Measurements from ENCODE around the gene COBL. TPM values are rescaled to one million over a fixed set of nuclear protein-coding genes. Genes with fewer than 3 reads are reported as not detected.

COBL gene
- polyA plus RNA-seq, 1 donor (not counting 4 experiments of a cell fraction or from before 2014, with no cell fraction given): 4.5 TPM

GRCh38 chr7:51158742-51159445 lies 157.7 kb downstream of the COBL start:
- Histone ChIP-seq H3K4me3 (ENCODE audit: control insufficient read depth in 2 of 3, extremely low read depth in 1 of 3, insufficient read depth in 2 of 3, low read depth in 1 of 3, low read length in 3 of 3) (no peak overlapping the region), H3K9me1 (ENCODE audit: control insufficient read depth, extremely low read depth, insufficient read depth, low read length) (no peaks in the 10 kb centered on the region), H3K36me3 (ENCODE audit: control insufficient read depth in 2 of 2, extremely low read depth in 1 of 2, insufficient read depth in 2 of 2, low read length in 2 of 2) (no peaks in the 10 kb centered on the region), H3K4me2 (ENCODE audit: control insufficient read depth, extremely low read depth, insufficient read depth, low read depth, low read length) (no peak overlapping the region), H3K27ac (ENCODE audit: control insufficient read depth, insufficient read depth, low read length) (no peak overlapping the region), H2AFZ (ENCODE audit: control insufficient read depth, low read length) (no peak overlapping the region), H3K27me3 (ENCODE audit: control insufficient read depth, extremely low read depth, insufficient read depth, low read length) (no peaks in the 10 kb centered on the region), H3K79me2 (ENCODE audit: control insufficient read depth, insufficient read depth, low read length) (no peaks in the 10 kb centered on the region), H3K4me1 (ENCODE audit: control insufficient read depth, extremely low read depth, insufficient read depth, low read length) (no peaks in the 10 kb centered on the region), H4K20me1 (ENCODE audit: control insufficient read depth, extremely low read depth, insufficient read depth, low read length) (no peaks in the 10 kb centered on the region), H3K9ac (ENCODE audit: control insufficient read depth, extremely low read depth, insufficient read depth, low read length) (no peak overlapping the region), H3K9me3 (ENCODE audit: control insufficient read depth, low read depth, low read length) (no peaks in the 10 kb centered on the region)
- TF ChIP-seq, protein P1, sequence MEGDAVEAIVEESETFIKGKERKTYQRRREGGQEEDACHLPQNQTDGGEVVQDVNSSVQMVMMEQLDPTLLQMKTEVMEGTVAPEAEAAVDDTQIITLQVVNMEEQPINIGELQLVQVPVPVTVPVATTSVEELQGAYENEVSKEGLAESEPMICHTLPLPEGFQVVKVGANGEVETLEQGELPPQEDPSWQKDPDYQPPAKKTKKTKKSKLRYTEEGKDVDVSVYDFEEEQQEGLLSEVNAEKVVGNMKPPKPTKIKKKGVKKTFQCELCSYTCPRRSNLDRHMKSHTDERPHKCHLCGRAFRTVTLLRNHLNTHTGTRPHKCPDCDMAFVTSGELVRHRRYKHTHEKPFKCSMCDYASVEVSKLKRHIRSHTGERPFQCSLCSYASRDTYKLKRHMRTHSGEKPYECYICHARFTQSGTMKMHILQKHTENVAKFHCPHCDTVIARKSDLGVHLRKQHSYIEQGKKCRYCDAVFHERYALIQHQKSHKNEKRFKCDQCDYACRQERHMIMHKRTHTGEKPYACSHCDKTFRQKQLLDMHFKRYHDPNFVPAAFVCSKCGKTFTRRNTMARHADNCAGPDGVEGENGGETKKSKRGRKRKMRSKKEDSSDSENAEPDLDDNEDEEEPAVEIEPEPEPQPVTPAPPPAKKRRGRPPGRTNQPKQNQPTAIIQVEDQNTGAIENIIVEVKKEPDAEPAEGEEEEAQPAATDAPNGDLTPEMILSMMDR (optimal IDR thresholded peaks at IDR 0.05 in 1 of 3, IDR thresholded peaks at IDR 0.05 in 1 of 3, conservative IDR thresholded peaks at IDR 0.05 in 1 of 3; ENCODE audit: extremely low read depth in 1 of 3, insufficient read depth in 2 of 3, low read length in 3 of 3): no peak
- no peak for TF ChIP-seq EZH2 (IDR thresholded peaks at IDR 0.05; ENCODE audit: low read length)
- DNase-seq (ENCODE audit: low read depth, low spot score) (no peak), FAIRE-seq (no peak)
- dilution Hi-C loops (cut with MboI; ENCODE audit: extremely low pct_ligation_motif_present, low sequenced_read_pairs): no loop called here

DNA sequence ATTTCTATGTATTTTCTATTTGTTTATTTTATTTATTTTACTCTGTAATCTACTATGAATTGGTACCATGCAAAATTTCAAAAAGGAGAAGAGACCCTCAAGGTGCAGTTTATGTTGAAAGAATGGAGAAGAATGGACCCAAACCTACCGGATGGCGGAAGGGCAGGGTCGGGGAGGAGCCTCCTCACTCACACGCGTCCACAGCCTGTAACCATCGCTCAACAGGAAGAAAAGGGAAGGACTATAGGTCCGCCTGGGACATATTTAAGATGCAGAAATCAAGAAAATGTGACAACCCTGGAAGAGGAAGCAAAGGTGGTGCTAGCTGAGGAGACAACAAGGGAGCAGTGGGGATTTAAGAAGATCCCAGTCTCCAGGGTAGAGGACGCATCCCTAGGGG lies 158.4 kb downstream of the COBL start:
- dilution Hi-C loops (cut with MboI; ENCODE audit: extremely low pct_ligation_motif_present, low sequenced_read_pairs): no loop called here
- Histone ChIP-seq H3K27ac (ENCODE audit: control insufficient read depth, insufficient read depth, low read length) (no peak overlapping the region), H3K4me1 (ENCODE audit: control insufficient read depth, extremely low read depth, insufficient read depth, low read length) (no peaks in the 10 kb centered on the region), H2AFZ (ENCODE audit: control insufficient read depth, low read length) (no peak overlapping the region), H3K4me3 (ENCODE audit: control insufficient read depth in 2 of 3, extremely low read depth in 1 of 3, insufficient read depth in 2 of 3, low read depth in 1 of 3, low read length in 3 of 3) (no peak overlapping the region), H3K9me3 (ENCODE audit: control insufficient read depth, low read depth, low read length) (no peaks in the 10 kb centered on the region), H3K79me2 (ENCODE audit: control insufficient read depth, insufficient read depth, low read length) (no peaks in the 10 kb centered on the region), H3K4me2 (ENCODE audit: control insufficient read depth, extremely low read depth, insufficient read depth, low read depth, low read length) (no peak overlapping the region), H3K36me3 (ENCODE audit: control insufficient read depth in 2 of 2, extremely low read depth in 1 of 2, insufficient read depth in 2 of 2, low read length in 2 of 2) (no peaks in the 10 kb centered on the region), H3K9me1 (ENCODE audit: control insufficient read depth, extremely low read depth, insufficient read depth, low read length) (no peaks in the 10 kb centered on the region), H4K20me1 (ENCODE audit: control insufficient read depth, extremely low read depth, insufficient read depth, low read length) (no peaks in the 10 kb centered on the region), H3K27me3 (ENCODE audit: control insufficient read depth, extremely low read depth, insufficient read depth, low read length) (no peaks in the 10 kb centered on the region), H3K9ac (ENCODE audit: control insufficient read depth, extremely low read depth, insufficient read depth, low read length) (no peak overlapping the region)
- TF ChIP-seq, protein P1 (optimal IDR thresholded peaks at IDR 0.05 in 1 of 3, IDR thresholded peaks at IDR 0.05 in 1 of 3, conservative IDR thresholded peaks at IDR 0.05 in 1 of 3; ENCODE audit: extremely low read depth in 1 of 3, insufficient read depth in 2 of 3, low read length in 3 of 3): no peak
- TF ChIP-seq EZH2 (IDR thresholded peaks at IDR 0.05; ENCODE audit: low read length): no peak
- FAIRE-seq (no peak), DNase-seq (ENCODE audit: low read depth, low spot score) (no peak)
